ENCODE measurements around the gene DNMT1. TPM values are rescaled to one million over a fixed set of nuclear protein-coding genes. Genes with fewer than 3 reads are reported as not detected.

DNMT1 gene
- total RNA-seq, 1 donor from 2014 or later = 333 TPM

GRCh38 chr19:10113964-10114650 is 80.6 kb downstream of the DNMT1 start:
- TF ChIP-seq, protein P1, sequence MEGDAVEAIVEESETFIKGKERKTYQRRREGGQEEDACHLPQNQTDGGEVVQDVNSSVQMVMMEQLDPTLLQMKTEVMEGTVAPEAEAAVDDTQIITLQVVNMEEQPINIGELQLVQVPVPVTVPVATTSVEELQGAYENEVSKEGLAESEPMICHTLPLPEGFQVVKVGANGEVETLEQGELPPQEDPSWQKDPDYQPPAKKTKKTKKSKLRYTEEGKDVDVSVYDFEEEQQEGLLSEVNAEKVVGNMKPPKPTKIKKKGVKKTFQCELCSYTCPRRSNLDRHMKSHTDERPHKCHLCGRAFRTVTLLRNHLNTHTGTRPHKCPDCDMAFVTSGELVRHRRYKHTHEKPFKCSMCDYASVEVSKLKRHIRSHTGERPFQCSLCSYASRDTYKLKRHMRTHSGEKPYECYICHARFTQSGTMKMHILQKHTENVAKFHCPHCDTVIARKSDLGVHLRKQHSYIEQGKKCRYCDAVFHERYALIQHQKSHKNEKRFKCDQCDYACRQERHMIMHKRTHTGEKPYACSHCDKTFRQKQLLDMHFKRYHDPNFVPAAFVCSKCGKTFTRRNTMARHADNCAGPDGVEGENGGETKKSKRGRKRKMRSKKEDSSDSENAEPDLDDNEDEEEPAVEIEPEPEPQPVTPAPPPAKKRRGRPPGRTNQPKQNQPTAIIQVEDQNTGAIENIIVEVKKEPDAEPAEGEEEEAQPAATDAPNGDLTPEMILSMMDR (conservative IDR thresholded peaks at IDR 0.05) = no peak
- H3K4me3 Mint-ChIP-seq = peak overlapping the region; percentile 83
- DNase-seq (ENCODE audit: low read depth, low spot score) = no peak
- peaks cover 12% of the 10 kb centered on the region for H3K27me3 Mint-ChIP-seq (ENCODE audit: low read depth)
- H3K36me3 Mint-ChIP-seq (ENCODE audit: low read depth) = peaks cover 5% of the 10 kb centered on the region
- H3K9me3 Mint-ChIP-seq = no peaks in the 10 kb centered on the region
- peaks cover 4% of the 10 kb centered on the region for H3K4me1 Mint-ChIP-seq
- no peak overlapping the region for H3K27ac Mint-ChIP-seq (ENCODE audit: unreplicated experiment)

DNA sequence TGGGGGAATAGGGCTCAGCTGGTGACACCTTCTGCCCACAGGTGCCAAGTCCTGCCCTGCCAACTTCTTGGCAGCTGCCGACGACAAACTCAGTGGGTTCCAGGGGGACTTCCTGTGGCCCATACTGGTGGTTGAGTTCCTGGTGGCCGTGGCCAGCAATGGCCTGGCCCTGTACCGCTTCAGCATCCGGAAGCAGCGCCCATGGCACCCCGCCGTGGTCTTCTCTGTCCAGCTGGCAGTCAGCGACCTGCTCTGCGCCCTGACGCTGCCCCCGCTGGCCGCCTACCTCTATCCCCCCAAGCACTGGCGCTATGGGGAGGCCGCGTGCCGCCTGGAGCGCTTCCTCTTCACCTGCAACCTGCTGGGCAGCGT is 81.2 kb downstream of the DNMT1 start:
- Mint-ChIP-seq H3K36me3 (ENCODE audit: low read depth) (peaks cover 5% of the 10 kb centered on the region), H3K27ac (ENCODE audit: unreplicated experiment) (no peak overlapping the region), H3K4me1 (no peaks in the 10 kb centered on the region), H3K4me3 (peak overlapping the region; percentile 79), H3K27me3 (ENCODE audit: low read depth) (peaks cover 12% of the 10 kb centered on the region), H3K9me3 (no peaks in the 10 kb centered on the region)
- DNase-seq (ENCODE audit: low read depth, low spot score) = no peak
- TF ChIP-seq, protein P1 (conservative IDR thresholded peaks at IDR 0.05) = no peak

GRCh38 chr19:10112895-10113591 is 81.7 kb downstream of the DNMT1 start:
- Mint-ChIP-seq H3K27ac (ENCODE audit: unreplicated experiment) (no peak overlapping the region), H3K4me3 (peak overlapping the region; percentile 79), H3K4me1 (no peaks in the 10 kb centered on the region), H3K9me3 (no peaks in the 10 kb centered on the region), H3K27me3 (ENCODE audit: low read depth) (peaks cover 12% of the 10 kb centered on the region), H3K36me3 (ENCODE audit: low read depth) (peaks cover 5% of the 10 kb centered on the region)
- peak; percentile 47 for DNase-seq (ENCODE audit: low read depth, low spot score)
- TF ChIP-seq, protein P1 (conservative IDR thresholded peaks at IDR 0.05) = peak; percentile 66

- Mint-ChIP-seq H3K27ac (ENCODE audit: unreplicated experiment) (no peak overlapping the region), H3K4me3 (peak overlapping the region; percentile 79), H3K36me3 (ENCODE audit: low read depth) (peaks cover 5% of the 10 kb centered on the region), H3K27me3 (ENCODE audit: low read depth) (peaks cover 12% of the 10 kb centered on the region), H3K9me3 (no peaks in the 10 kb centered on the region), H3K4me1 (peaks cover 3% of the 10 kb centered on the region)
- DNase-seq (ENCODE audit: low read depth, low spot score) = no peak
- TF ChIP-seq, protein P1 (conservative IDR thresholded peaks at IDR 0.05) = no peak
Measured at GRCh38 chr19:10112037-10112761, 82.6 kb downstream of the DNMT1 start.

- Mint-ChIP-seq H3K27ac (ENCODE audit: unreplicated experiment) (no peak within 1 kb of the TSS), H3K9me3 (no peaks in the 10 kb centered on the region), H3K4me3 (peak within 1 kb of the TSS; percentile 79), H3K4me1 (peaks cover 9% of the 10 kb centered on the region), H3K36me3 (ENCODE audit: low read depth) (peaks cover 9% of the 10 kb centered on the region), H3K27me3 (ENCODE audit: low read depth) (peaks cover 11% of the 10 kb centered on the region)
- no peak for DNase-seq (ENCODE audit: low read depth, low spot score)
- TF ChIP-seq, protein P1 (conservative IDR thresholded peaks at IDR 0.05) = no peak
Measured at GRCh38 chr19:10111405-10111811, 83.3 kb downstream of the DNMT1 start, which contains the start of gene P2RY11. Gene P2RY11 (plus strand): TSS chr19:10111693. CDS start chr19:10111722, 29 bp downstream.

Data from neural crest cell (in vitro differentiated cells).